ENCODE results near the gene DUXA. TPM values are rescaled to one million over a fixed set of nuclear protein-coding genes. Genes with fewer than 3 reads are reported as not detected.

Gene DUXA
- total RNA-seq, 1 experiment from 2014 or later, result not detected

GRCh38 chr19:57192077-57192420 lies 24.8 kb upstream of the DUXA start:
- Histone ChIP-seq H3K4me3 (ENCODE audit: low read depth in 2 of 2, low read length in 2 of 2) (peak overlapping the region; percentile 91 to 92), H3K27me3 (ENCODE audit: control insufficient read depth, insufficient read depth, low read length) (no peaks in the 10 kb centered on the region), H3K27ac (ENCODE audit: low read length) (peak overlapping the region; percentile 97), H3K4me1 (ENCODE audit: control insufficient read depth, insufficient read depth, low read length) (no peaks in the 10 kb centered on the region; the same call in 1 of the 2 replicates), H3K36me3 (ENCODE audit: control insufficient read depth, insufficient read depth, low read length) (peaks cover 16% of the 10 kb centered on the region), H3K9me3 (ENCODE audit: control insufficient read depth, insufficient read depth, low read depth, low read length) (peaks cover 14% of the 10 kb centered on the region; the same call in 1 of the 2 replicates)
- intact Hi-C loops (cut with micrococcal nuclease; ENCODE audit: unreplicated experiment) (no loop called here), in situ Hi-C loops (cut with HindIII; ENCODE audit: low pct_unique_long_range_greater_than_20kb, low sequenced_read_pairs) (no loop called here)
- POLR2A ChIA-PET, result interaction anchor here (0.7 kb wide), 1 partner anchor 1051 kb away, joined by 4 read pairs; no protein-coding TSS in a partner anchor
- CTCF ChIA-PET, result no interaction called here
- BruUV-seq (replicated peaks), result no TSS peak
- DNase-seq (ENCODE audit: low read depth, low spot score), result no peak
- no peak for TF ChIP-seq TCF7L2 (IDR thresholded peaks at IDR 0.05; ENCODE audit: low read depth, low read length)
- no peak for TF ChIP-seq POLR2AphosphoS5 (IDR thresholded peaks at IDR 0.05; ENCODE audit: low read depth, low read length)
- no peak for TF ChIP-seq REST (IDR thresholded peaks at IDR 0.05; ENCODE audit: insufficient read depth in 1 of 2, low read depth in 2 of 2, low read length in 1 of 2)
- no peak for TF ChIP-seq SIN3A (IDR thresholded peaks at IDR 0.05; ENCODE audit: borderline replicate concordance, insufficient read depth, low read depth, low read length)
- no peak for TF ChIP-seq CTCF (IDR thresholded peaks at IDR 0.05)
- peak; percentile 17 for ATAC-seq

GRCh38 chr19:57191141-57192076 lies 24.1 kb upstream of the DUXA start, which contains the start of gene ZNF264:
TSS of gene ZNF264 (plus strand) at chr19:57191500. CDS start at chr19:57191914, 414 bp downstream.
- in situ Hi-C loops (cut with HindIII; ENCODE audit: low pct_unique_long_range_greater_than_20kb, low sequenced_read_pairs), result no loop called here
- ChIA-PET CTCF (no interaction called here), POLR2A (interaction anchor here (0.6 to 0.7 kb wide), 2 partner anchors 81 to 1050 kb away, joined by 4 to 6 read pairs; no protein-coding TSS in a partner anchor)
- Histone ChIP-seq H3K27me3 (ENCODE audit: control insufficient read depth, insufficient read depth, low read length) (no peaks in the 10 kb centered on the region), H3K9me3 (ENCODE audit: control insufficient read depth, insufficient read depth, low read depth, low read length) (peaks cover 14% of the 10 kb centered on the region; the same call in 1 of the 2 replicates), H3K27ac (ENCODE audit: low read length) (peak within 1 kb of the TSS; percentile 97), H3K4me3 (ENCODE audit: low read depth in 2 of 2, low read length in 2 of 2) (peak within 1 kb of the TSS; percentile 91 to 92), H3K36me3 (ENCODE audit: control insufficient read depth, insufficient read depth, low read length) (peaks cover 16% of the 10 kb centered on the region), H3K4me1 (ENCODE audit: control insufficient read depth, insufficient read depth, low read length) (no peaks in the 10 kb centered on the region; the same call in 1 of the 2 replicates)
- intact Hi-C loops (cut with micrococcal nuclease; ENCODE audit: unreplicated experiment), result no loop called here
- no peak for TF ChIP-seq TCF7L2 (IDR thresholded peaks at IDR 0.05; ENCODE audit: low read depth, low read length)
- peak; percentile 62; the same call in 1 of the 2 replicates for TF ChIP-seq SIN3A (IDR thresholded peaks at IDR 0.05; ENCODE audit: borderline replicate concordance, insufficient read depth, low read depth, low read length)
- TF ChIP-seq REST (IDR thresholded peaks at IDR 0.05; ENCODE audit: insufficient read depth in 1 of 2, low read depth in 2 of 2, low read length in 1 of 2), result 0 out of 4 replicates have a peak, but pooled peaks of 1 of the 2 experiments have one; percentile 13
- TF ChIP-seq CTCF (IDR thresholded peaks at IDR 0.05), result no peak; the same call in 1 of the 2 replicates
- peak; percentile 96 for TF ChIP-seq POLR2AphosphoS5 (IDR thresholded peaks at IDR 0.05; ENCODE audit: low read depth, low read length)
- ATAC-seq, result peak; percentile 100
- no TSS peak for BruUV-seq (replicated peaks)
- peak; percentile 56 for DNase-seq (ENCODE audit: low read depth, low spot score)

Measured in Panc1 (cell line).